Left lung (tissue), 14 donors: Measurements from ENCODE around the gene IGBP1. TPM values are rescaled to one million over a fixed set of nuclear protein-coding genes. Genes with fewer than 3 reads are reported as not detected.
A peak's percentile ranks its signal among the peaks of the same experiment; 100 is the strongest.

Experiments
- ATAC-seq: fragments of 200-7000 bp; cut with Tn5 transposase; one replicate; pipeline ENCODE4 v1.9.1; 2020; ENCODE audit warnings: moderate library complexity
- DNase-seq, 4 donors: peaks; one replicate each; pipeline ENCODE4 v3.0.0-alpha.2; 2013 to 2020
- H3K27ac ChIP-seq, 2 donors: fragments of 200-600 bp; sonication (generic) in 1 of 2; one replicate each; pipeline versions ENCODE4 v1.5.0 to v1.8.0; 2020 to 2021
- H3K27me3 ChIP-seq, 2 donors: fragments of 200-600 bp; sonication (generic) in 1 of 2; one replicate each; pipeline versions ENCODE4 v1.5.0 to v1.8.0; 2020 to 2021
- H3K36me3 ChIP-seq, 2 donors: fragments of 200-600 bp; sonication (generic) in 1 of 2; one replicate each; pipeline versions ENCODE4 v1.5.0 to v1.8.0; 2020 to 2021
- H3K4me1 ChIP-seq, 2 donors: fragments of 200-600 bp; one replicate each; pipeline ENCODE4 v1.8.0; 2021
- H3K4me3 ChIP-seq, 2 donors: fragments of 200-600 bp; sonication (generic) in 1 of 2; one replicate each; pipeline versions ENCODE4 v1.5.0 to v1.8.0; 2020 to 2021; ENCODE audit warnings: mild to moderate bottlenecking in 1 of 2
- H3K9me3 ChIP-seq, 2 donors: fragments of 200-600 bp; sonication (generic) in 1 of 2; one replicate each; pipeline versions ENCODE4 v1.5.0 to v1.8.0; 2020 to 2021
- CTCF ChIP-seq, 2 donors: fragments of 200-600 bp; sonication (generic) in 1 of 2; IDR thresholded peaks; one replicate each; pipeline versions ENCODE4 v1.5.0 to v1.8.0; 2021; ENCODE audit warnings: antibody characterized with exemption in 2 of 2
- intact Hi-C, 2 donors: fragments of 100-400 bp; cut with DNase I; formaldehyde crosslinking; loops; one replicate each; pipeline versions ENCODE4 v1.11.2 to v1.14.2; 2022
- long read RNA-seq, 12 donors: library from polyadenylated mRNA in 2 of 12; unstranded in 2 of 12; transcript quantifications; one replicate each; pipeline ENCODE4 v2.0.0 and lab custom pipeline, GENCODE V29; 2019 to 2026
- polyA plus RNA-seq, 6 donors: library from polyadenylated mRNA; unstranded; fragments of 120-200 nt; gene quantifications; one replicate each; pipeline ENCODE4 v1.2.1, GENCODE V29; 2013; ENCODE audit not compliant: insufficient read length in 6 of 6
- total RNA-seq, 2 donors: library from RNA; stranded (reverse); fragmentation: NEBNext Ultra II Directional; extraction: Animal tissue kit (Norgen Biotek cat#: 25700); gene quantifications; one replicate each; pipeline ENCODE4 v1.2.1, GENCODE V29; 2021
- donor health status: DM: no; HTN: yes; CAD: no.
- donor health status: DM: no; HTN: no; CAD: no.

The IGBP1 gene
- total RNA-seq = 10 to 100 TPM; 33.7 to 46.6 TPM
- polyA plus RNA-seq = 100 to 1,000 TPM in 4 of 6 donors, 10 to 100 TPM in 2; 86.0 to 111 (median 107) TPM
- long read RNA-seq, donor 1, transcript IGBP1-201 (6 exons, 1,862 nt) = major isoform, 46 of 71 reads
- long read RNA-seq, donor 1, partial matches to known transcripts = 24 of 71 reads
- long read RNA-seq, donor 1, other reads (novel, unspliced or antisense) = 0 of 71 reads
- long read RNA-seq, donor 2, transcript IGBP1-201 (6 exons, 1,862 nt) = major isoform, 36 of 79 reads
- long read RNA-seq, donor 2, partial matches to known transcripts = 43 of 79 reads
- long read RNA-seq, donor 2, other reads (novel, unspliced or antisense) = 0 of 79 reads
- long read RNA-seq, donor 3, transcript IGBP1-201 (6 exons, 1,862 nt) = major isoform, 39 of 39 reads
- long read RNA-seq, donor 3, partial matches to known transcripts = 0 of 39 reads
- long read RNA-seq, donor 3, other reads (novel, unspliced or antisense) = 0 of 39 reads
- long read RNA-seq, donor 4, transcript IGBP1-201 (6 exons, 1,862 nt) = major isoform, 67 of 86 reads
- long read RNA-seq, donor 4, partial matches to known transcripts = 4 of 86 reads
- long read RNA-seq, donor 4, other reads (novel, unspliced or antisense) = 15 of 86 reads
- long read RNA-seq, donor 5, transcript IGBP1-201 (6 exons, 1,862 nt) = major isoform, 36 of 48 reads
- long read RNA-seq, donor 5, partial matches to known transcripts = 11 of 48 reads
- long read RNA-seq, donor 5, other reads (novel, unspliced or antisense) = 0 of 48 reads
- long read RNA-seq, donor 6, transcript IGBP1-201 (6 exons, 1,862 nt) = major isoform, 57 of 73 reads
- long read RNA-seq, donor 6, partial matches to known transcripts = 16 of 73 reads
- long read RNA-seq, donor 6, other reads (novel, unspliced or antisense) = 0 of 73 reads
- long read RNA-seq, donor 7, transcript IGBP1-201 (6 exons, 1,862 nt) = major isoform, 26 of 31 reads
- long read RNA-seq, donor 7, partial matches to known transcripts = 5 of 31 reads
- long read RNA-seq, donor 7, other reads (novel, unspliced or antisense) = 0 of 31 reads
- long read RNA-seq, donor 8, transcript IGBP1-201 (6 exons, 1,862 nt) = major isoform, 34 of 39 reads
- long read RNA-seq, donor 8, partial matches to known transcripts = 5 of 39 reads
- long read RNA-seq, donor 8, other reads (novel, unspliced or antisense) = 0 of 39 reads
- long read RNA-seq, donor 9, partial matches to known transcripts = 0 of 1 reads
- long read RNA-seq, donor 9, other reads (novel, unspliced or antisense) = 0 of 1 reads
- long read RNA-seq, donor 10, transcript IGBP1-201 (6 exons, 1,862 nt) = major isoform, 27 of 32 reads
- long read RNA-seq, donor 10, partial matches to known transcripts = 1 of 32 reads
- long read RNA-seq, donor 10, other reads (novel, unspliced or antisense) = 2 of 32 reads
- long read RNA-seq, donor 11, transcript IGBP1-201 (6 exons, 1,862 nt) = major isoform, 30 of 31 reads
- long read RNA-seq, donor 11, partial matches to known transcripts = 0 of 31 reads
- long read RNA-seq, donor 11, other reads (novel, unspliced or antisense) = 0 of 31 reads
- long read RNA-seq, donor 12, transcript IGBP1-201 (6 exons, 1,862 nt) = major isoform, 33 of 33 reads
- long read RNA-seq, donor 12, partial matches to known transcripts = 0 of 33 reads
- long read RNA-seq, donor 12, other reads (novel, unspliced or antisense) = 0 of 33 reads

- peak within 1 kb of the TSS; percentile 54 to 89 for H3K27ac ChIP-seq
- peaks cover 0 to 12% of the 10 kb centered on the region in 2 donors for H3K4me1 ChIP-seq
- ATAC-seq = peak; percentile 95
- H3K36me3 ChIP-seq = peaks cover 0 to 3% of the 10 kb centered on the region in 2 donors
- no peaks in the 10 kb centered on the region for H3K9me3 ChIP-seq
- peak within 1 kb of the TSS; percentile 38 to 65 for H3K4me3 ChIP-seq
- intact Hi-C loops = no loop called here
- DNase-seq = peak; percentile 81 to 89 (median 84)
- H3K27me3 ChIP-seq = no peaks in the 10 kb centered on the region
- TF ChIP-seq CTCF (IDR thresholded peaks at IDR 0.05) = peak; percentile 29 to 35
Observed at GRCh38 chrX:70133303-70134115, at the start of gene IGBP1. Gene IGBP1, plus strand, starts transcription at chrX:70133447. Its CDS starts 501 bp downstream, at chrX:70133948.

DNA sequence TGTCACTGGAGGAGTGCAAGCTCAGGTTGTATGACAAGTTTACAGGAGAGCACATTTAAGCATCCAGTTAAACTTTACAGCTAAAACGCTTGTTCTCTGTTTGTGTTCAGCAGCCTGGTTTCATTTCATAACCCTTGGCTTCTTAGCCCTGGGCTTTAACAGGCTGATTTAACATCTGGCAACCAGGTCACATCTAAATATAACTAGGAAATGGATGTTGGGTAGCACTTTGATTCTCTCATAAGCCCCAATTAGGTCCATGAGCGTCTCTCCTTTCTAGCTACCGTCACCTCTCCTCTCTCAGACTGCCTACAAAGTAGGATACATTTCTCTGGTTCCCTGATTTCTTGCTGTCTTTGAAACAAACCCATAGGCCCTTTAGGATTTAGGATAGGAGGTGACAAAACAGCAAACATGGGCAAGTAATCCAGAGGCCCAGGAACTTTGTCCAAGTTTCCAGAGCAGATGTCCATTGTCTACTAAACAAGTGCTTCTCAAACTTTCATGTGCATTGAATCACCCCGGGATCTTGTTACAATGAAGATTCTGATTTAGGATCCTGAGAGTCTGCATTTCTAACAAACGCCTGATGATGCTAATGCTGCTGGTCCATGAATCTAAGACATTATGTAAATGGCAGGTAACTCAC is 48.5 kb upstream of the IGBP1 start:
- Histone ChIP-seq H3K27me3 (peaks cover 0 to 24% of the 10 kb centered on the region in 2 donors), H3K4me1 (no peaks in the 10 kb centered on the region), H3K36me3 (no peaks in the 10 kb centered on the region), H3K9me3 (no peaks in the 10 kb centered on the region), H3K27ac (no peak overlapping the region), H3K4me3 (no peak overlapping the region)
- DNase-seq (no peak), ATAC-seq (no peak)
- no peak for TF ChIP-seq CTCF (IDR thresholded peaks at IDR 0.05)
- intact Hi-C loops = no loop called here

- Histone ChIP-seq H3K36me3 (no peaks in the 10 kb centered on the region), H3K27ac (no peak overlapping the region), H3K9me3 (no peaks in the 10 kb centered on the region), H3K4me1 (no peaks in the 10 kb centered on the region), H3K4me3 (no peak overlapping the region), H3K27me3 (no peaks in the 10 kb centered on the region)
- no peak for TF ChIP-seq CTCF (IDR thresholded peaks at IDR 0.05)
- intact Hi-C loops = no loop called here
- peak in 2 of 4 donors; percentile 16 to 24 for DNase-seq
- ATAC-seq = no peak
Observed at GRCh38 chrX:70087857-70088630, 45.2 kb upstream of the IGBP1 start.
